Suprapubic skin (tissue), 4 donors: ENCODE results near the gene SGF29.

Source experiments
- EP300 ChIP-seq: sonication (generic); formaldehyde crosslinking; IDR thresholded peaks from one replicate; pipeline ENCODE4 v1.6.1; 2017; ENCODE audit warnings: antibody characterized with exemption
- POLR2A ChIP-seq, 2 donors: fragments of 450-650 bp; IDR thresholded peaks; one replicate each; pipeline ENCODE4 v1.6.1; 2017; ENCODE audit warnings: antibody characterized with exemption in 2 of 2, mild to moderate bottlenecking in 2 of 2, moderate library complexity in 2 of 2
- POLR2AphosphoS5 ChIP-seq, 3 donors: sonication (generic); formaldehyde crosslinking; IDR thresholded peaks; one replicate each; pipeline ENCODE4 v1.6.1; 2017; ENCODE audit warnings: antibody characterized with exemption in 3 of 3
- TF ChIP-seq, protein P1 (sequence below), 2 donors: fragments of 200-600 bp in 1 of 2; fragments of 450-650 bp in 1 of 2; sonication (generic) in 1 of 2; IDR thresholded peaks; one replicate each; pipeline ENCODE4 v1.5.1; 2016 to 2019; ENCODE audit warnings: antibody characterized with exemption in 2 of 2, mild to moderate bottlenecking in 1 of 2, moderate library complexity in 1 of 2

DNA sequence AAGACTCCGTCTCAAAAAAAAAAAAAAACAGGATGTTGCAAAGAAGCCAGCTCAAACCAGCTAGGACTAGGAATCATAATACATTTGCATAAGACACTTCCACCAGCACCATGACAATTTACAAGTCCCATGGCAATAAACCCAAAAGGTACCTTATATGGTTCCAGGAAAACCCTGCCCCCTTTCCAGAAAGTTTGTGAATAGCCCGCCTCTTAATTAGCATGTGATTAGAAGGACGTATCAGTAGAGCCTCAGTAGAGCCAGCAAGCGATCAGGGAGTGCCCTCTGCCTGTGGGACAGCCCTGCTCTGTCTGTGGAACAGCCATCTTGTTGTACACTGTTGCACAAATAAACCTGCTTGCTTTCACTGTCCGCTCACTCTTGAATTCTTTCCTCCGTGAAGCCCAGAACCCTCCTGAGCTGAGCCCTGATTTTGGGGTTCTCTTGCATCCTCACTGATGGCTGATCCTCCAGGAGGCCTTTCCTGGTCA lies 29.0 kb upstream of the SGF29 start:
- TF ChIP-seq, protein P1, sequence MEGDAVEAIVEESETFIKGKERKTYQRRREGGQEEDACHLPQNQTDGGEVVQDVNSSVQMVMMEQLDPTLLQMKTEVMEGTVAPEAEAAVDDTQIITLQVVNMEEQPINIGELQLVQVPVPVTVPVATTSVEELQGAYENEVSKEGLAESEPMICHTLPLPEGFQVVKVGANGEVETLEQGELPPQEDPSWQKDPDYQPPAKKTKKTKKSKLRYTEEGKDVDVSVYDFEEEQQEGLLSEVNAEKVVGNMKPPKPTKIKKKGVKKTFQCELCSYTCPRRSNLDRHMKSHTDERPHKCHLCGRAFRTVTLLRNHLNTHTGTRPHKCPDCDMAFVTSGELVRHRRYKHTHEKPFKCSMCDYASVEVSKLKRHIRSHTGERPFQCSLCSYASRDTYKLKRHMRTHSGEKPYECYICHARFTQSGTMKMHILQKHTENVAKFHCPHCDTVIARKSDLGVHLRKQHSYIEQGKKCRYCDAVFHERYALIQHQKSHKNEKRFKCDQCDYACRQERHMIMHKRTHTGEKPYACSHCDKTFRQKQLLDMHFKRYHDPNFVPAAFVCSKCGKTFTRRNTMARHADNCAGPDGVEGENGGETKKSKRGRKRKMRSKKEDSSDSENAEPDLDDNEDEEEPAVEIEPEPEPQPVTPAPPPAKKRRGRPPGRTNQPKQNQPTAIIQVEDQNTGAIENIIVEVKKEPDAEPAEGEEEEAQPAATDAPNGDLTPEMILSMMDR (IDR thresholded peaks at IDR 0.05), result no peak
- TF ChIP-seq POLR2A (IDR thresholded peaks at IDR 0.05) (no peak), POLR2AphosphoS5 (IDR thresholded peaks at IDR 0.05) (no peak), EP300 (no peak)
